Stimulated activated CD8-positive, alpha-beta memory T cell treated with anti-CD3 and anti-CD28 coated beads, Interleukin-7, amount 100 ng/mL, for 24 hours (primary cell): ENCODE results near the gene STAT5B.
"Not testable (repeated sequence)": the region's sequence is repeated elsewhere in the genome, so short reads cannot be mapped to it uniquely, and the experiment has no call there.

Experiments used
- DNase-seq: peaks from one replicate; pipeline ENCODE4 v3.0.0-alpha.2; 2020; ENCODE audit warnings: low read depth

The STAT5B gene

DNA sequence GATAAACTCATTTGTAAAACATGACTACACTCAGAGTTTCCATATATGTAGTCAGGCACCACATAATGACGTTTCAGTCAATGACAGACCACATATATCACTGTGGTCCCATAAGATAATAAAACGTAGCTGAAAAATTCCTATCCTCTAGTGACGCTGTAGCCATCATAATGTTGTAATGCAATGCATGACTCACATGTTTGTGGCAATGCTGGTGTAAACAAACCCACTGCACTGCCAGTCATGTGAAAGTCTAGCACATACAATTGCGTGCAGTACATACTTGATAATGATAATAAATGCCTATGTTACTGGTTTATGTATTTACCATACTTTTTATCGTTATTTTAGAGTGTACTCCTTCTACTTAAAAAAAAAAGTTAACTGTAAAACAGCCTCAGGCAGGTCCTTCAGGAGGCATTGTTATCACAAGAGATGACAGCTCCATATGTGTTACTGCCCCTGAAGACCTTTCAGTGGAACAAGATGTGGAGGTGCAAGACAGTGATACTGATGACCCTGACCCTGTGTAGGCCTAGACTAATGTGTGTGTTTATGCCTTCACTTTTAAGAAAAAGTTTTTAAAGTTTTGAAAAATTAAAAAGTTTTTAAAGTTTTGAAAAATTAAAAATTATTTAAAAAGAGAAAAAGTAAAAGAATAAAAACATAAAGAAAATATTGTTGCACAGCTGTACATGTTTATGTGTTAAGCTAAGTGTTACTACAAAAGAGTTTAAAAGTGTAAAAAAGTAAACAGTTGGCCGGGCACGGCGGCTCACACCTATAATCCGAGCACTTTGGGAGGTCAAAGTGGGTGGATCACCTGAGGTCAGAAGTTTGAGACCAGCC, 9.0 kb downstream of the STAT5B start:
- no peak for DNase-seq

DNA sequence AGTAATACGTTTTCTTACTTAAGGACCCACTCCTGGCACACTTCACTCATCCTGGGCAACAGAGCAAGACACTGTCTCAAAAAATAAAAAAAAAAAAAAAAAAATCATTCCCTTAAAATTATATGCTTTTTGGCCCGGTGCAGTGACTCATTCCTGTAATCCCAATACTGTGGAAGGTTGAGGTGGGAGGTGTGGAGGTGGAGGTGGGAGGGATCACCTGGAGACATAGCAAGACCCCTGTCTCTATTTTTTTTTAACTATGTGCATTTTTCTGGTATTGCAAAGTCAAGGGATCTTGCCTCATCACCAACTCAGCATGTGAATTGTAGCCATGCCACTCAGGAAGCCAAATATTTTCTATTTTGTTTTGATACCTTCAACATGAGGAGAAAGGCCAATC, 9.7 kb downstream of the STAT5B start:
- DNase-seq, result no peak

- DNase-seq, result not testable (repeated sequence)
These were observed 11.8 kb downstream of the STAT5B start for GRCh38 chr17:42264366-42264765.

GRCh38 chr17:42260318-42260717, 15.9 kb downstream of the STAT5B start:
- DNase-seq, result no peak

DNA sequence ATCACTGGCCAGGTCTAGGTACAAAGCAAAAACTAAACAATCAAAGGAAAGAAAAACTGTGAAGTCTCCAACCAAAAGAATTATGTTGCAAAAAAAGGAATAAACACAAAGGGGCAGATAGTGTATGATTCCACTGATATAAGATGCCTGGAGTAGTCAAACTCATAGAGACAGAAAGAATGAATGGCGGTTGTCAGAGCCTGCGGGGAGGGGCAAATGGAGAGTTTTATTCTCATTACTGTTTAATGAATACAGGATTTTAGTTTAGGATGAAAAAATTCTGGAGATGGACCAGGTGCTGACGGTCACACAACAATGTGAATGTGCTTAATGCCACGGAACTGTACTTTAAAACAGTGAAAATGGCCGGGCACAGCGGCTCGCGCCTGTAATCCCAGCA, 20.7 kb downstream of the STAT5B start:
- no peak for DNase-seq

DNA sequence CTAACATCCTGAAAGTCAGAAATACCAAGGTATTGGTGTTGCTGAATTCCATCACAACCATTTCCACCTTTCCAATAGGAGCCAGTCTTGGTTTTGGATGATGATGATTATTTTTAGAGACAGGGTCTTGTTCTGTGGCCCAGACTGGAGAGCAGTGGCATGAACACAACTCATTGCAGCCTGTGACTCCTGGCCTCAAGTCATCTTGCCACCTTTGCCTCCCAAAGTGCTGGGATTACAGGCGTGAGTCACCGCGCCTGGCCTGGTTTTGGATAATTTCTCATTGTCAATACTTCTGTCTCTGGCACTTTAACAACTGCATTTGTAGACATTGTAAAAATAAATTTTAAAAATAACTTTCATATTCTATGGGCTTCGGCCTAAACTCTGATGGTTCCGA, 22.6 kb downstream of the STAT5B start:
- no peak for DNase-seq

DNA sequence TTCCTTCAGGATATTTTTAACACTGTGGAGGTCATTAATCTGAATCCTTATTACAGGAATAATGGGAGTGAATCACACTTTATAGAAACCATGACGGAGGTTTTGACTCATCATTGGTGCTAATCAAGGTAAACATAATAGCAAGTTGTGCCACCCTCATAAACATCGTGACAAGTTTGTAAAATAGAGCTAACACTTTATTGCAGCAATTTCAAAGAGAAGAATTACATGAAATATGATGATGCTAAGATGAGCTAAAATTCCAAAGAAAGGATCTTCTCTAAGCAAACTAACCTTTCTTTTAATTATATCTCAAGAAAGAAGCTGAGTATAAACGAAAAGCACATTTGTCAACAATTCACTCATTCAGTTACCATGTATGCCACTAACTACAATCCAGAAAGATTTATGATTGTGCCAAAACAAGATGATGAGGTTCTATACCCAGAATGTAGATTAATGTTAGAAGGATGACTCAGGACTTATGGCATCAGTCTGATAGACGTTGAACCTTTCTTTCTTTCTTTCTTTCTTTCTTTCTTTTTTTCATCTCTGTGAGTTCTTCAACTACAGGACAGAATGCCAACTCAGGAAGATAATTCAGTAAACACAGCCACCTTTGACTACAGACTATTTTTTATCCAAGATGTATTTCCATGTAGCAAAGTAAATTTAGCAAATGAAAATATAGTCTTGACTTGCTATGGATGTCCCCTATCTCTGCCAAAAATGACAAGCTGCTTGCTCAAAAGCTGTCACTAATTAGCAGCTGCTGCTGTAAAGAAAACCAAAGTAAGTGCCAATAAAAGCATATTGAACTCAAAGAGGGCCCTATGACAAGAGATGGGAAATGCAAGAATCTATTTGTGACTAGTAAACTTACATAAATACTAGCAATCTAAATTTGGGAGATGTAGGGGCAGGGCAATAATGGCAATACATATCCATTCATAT, 23.3 kb downstream of the STAT5B start:
- DNase-seq, result no peak

DNA sequence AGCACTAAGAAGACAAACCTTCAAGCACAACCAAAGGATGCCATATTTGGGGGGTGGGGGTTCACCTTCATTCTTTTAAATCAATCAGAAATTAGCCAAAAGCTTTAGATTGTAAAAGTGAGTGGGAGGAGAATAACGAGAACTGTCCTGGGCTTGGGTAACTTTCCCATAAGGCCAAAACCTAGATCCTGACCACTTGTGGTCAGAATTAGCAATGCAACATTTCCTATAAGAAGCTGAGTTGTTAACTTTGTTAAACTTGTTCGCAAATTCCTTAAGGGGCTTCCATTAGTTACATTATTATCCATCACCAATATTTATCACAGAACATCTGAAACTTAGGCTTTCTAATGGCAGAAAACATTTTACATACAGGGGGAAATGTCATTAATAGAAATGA, 25.1 kb downstream of the STAT5B start:
- no peak for DNase-seq

GRCh38 chr17:42249681-42250446, 26.3 kb downstream of the STAT5B start:
- no peak for DNase-seq

DNA sequence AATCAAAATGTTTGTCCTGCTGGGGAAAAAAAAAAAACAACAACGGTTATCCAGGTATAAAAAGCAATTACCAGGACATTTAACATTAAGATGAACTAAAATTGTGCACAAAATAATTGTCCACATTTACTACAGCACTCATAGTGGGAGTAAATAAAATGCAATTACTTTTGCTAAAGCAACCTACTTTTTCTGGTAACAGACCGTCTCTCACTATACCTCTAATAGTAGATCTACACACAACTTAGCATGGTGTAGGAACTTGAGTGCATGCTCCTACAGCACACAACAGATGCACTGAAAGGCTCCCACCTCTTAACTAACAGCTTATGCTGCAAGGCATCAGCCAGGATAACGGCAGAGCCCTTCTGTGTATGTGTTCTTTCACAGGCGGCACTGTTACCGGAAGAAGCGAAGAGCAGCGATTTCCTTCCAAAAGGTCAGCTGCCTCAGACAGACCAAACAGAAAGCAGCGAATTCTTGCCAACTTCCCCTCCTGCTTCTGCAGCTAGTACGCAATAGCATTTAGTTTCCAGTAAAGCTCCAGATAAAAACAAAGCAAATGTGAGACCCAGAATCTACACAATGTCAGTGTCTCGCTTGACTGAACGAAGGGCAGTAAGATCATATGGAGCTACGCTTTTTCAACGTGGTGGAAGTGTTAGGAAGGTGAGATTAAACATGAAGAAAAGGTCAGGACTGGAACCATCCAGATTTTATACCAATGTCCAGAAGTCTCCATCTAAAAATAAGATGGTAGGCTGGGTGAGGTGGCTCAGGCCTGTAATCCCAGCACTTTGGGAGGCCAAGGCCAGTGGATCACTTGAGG, 27.6 kb downstream of the STAT5B start:
- DNase-seq, result peak; percentile 40

DNA sequence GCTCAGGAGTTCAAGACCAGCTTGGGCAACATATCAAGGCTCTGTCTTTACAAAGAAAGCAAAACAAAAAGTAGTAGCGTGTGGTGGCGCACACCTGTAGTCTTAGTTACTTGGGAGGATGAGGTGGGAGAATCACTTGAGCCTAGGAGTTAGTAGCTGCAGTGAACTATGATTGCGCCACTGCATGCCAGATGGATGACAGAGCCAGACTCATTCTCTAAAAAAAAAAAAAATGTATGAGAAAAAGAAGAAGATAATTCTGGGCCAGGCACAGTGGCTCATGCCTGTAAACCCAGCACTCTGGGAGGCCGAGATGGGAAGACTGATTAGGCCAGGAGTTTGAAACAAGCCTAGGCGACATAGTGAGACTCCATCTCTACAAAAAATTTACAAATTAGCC, 28.5 kb downstream of the STAT5B start:
- DNase-seq, result no peak

GRCh38 chr17:42246515-42246914, 29.7 kb downstream of the STAT5B start:
- no peak for DNase-seq

GRCh38 chr17:42245183-42245582, 31.0 kb downstream of the STAT5B start:
- DNase-seq, result not testable (repeated sequence)

DNA sequence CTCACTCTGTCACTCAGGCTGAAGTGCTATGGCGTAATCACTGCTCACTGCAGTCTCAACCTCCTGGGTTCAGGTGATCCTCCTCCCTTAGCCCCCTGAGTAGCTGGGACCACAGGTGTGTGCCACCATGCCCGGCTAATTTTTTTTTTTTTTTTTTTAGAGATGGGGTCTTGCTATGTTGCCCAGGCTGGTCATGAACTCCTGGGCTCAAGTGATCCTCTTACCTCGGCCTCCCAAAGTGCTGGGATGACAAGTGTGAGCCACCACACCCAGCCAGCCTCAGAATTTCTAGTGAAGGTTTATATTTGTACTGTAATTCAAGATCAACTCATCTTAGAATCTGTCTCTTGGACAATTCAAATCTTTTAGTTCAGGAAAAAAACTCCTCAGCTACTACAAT, 32.1 kb downstream of the STAT5B start:
- not testable (repeated sequence) for DNase-seq

GRCh38 chr17:42243493-42243982, 32.7 kb downstream of the STAT5B start:
- DNase-seq, result no peak

GRCh38 chr17:42241871-42242270, 34.3 kb downstream of the STAT5B start:
- DNase-seq, result no peak

- not testable (repeated sequence) for DNase-seq
These were observed 35.3 kb downstream of the STAT5B start for GRCh38 chr17:42240863-42241262.

DNA sequence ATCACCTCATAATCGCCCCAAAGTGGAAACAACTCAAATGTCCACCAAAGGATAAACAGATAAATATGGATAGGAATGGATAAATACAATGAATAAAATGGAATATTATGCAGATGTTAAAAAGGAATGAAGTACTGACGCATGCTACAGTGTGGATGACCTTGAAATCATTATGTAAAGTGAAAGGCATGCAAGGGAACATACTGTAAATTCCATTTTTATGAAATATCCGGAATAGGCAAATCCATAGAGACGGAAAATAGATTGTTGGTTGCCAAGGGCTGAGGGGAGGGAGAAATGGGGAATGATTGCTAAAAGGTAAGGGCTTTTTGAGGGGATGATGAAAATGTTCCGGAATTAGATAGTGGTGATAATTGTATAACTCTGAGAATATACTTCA, 36.0 kb downstream of the STAT5B start:
- DNase-seq, result no peak

DNA sequence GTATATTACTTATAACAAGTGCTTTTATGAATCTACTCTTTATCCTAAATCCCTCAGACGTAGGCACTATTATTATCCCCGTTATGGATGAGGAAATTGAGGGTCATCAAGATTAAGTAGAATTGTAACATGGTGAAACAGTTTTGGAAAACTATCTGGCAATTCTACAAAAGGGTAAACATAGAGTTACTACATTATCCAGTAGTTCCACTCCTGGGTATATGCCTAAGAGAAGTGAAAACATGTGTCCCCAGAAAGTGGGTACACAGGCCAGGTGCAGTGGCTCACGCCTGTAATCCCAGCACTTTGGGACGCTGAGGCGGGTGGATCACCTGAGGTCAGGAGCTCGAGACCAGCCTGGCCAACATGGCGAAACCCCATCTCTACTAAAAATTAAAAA, 36.6 kb downstream of the STAT5B start:
- DNase-seq, result not testable (repeated sequence)

DNA sequence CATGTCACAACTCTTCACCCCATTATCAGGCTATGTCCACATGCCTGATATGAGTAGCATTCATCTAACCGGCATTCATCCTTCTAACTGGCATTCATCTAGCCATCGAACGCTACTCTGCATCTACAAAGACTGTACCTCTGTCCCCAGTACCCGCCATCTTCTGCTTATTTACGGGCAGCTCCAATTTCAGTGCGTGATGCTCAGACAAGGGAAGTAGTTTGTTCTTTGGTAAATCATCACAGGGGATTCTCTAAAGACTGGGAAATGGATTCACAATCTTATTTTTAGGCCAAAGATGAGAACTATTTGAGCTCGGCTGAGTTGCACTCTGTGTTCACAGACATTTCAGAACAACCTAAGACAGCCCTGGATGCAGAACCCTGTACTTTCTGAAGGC, 39.4 kb downstream of the STAT5B start:
- DNase-seq, result no peak

GRCh38 chr17:42233994-42234393, 42.2 kb downstream of the STAT5B start:
- DNase-seq, result no peak
